Parathyroid adenoma (tissue), 2 donors: ENCODE results near the gene SLX9.
"Not testable (repeated sequence)": the region's sequence is repeated elsewhere in the genome, so short reads cannot be mapped to it uniquely, and the experiment has no call there.

Experiments used
- H2AFZ ChIP-seq: fragments of 300-600 bp; sonication (generic); one replicate; pipeline ENCODE4 v1.7.0; 2017; ENCODE audit warnings: antibody characterized with exemption, mild to moderate bottlenecking
- H3K27ac ChIP-seq: fragments of 300-600 bp; sonication (generic); one replicate; pipeline ENCODE4 v1.7.0; 2017
- H3K27me3 ChIP-seq: fragments of 300-600 bp; sonication (generic); one replicate; pipeline ENCODE4 v1.7.0; 2017; ENCODE audit warnings: low read length; ENCODE audit not compliant: control insufficient read depth, insufficient read depth
- H3K36me3 ChIP-seq: fragments of 300-600 bp; sonication (generic); one replicate; pipeline ENCODE4 v1.7.0; 2017; ENCODE audit warnings: low read length; ENCODE audit not compliant: control insufficient read depth, insufficient read depth
- H3K4me1 ChIP-seq: fragments of 300-600 bp; sonication (generic); one replicate; pipeline ENCODE4 v1.7.0; 2017; ENCODE audit warnings: control low read depth
- H3K4me2 ChIP-seq: fragments of 300-600 bp; sonication (generic); one replicate; pipeline ENCODE4 v1.7.0; 2017; ENCODE audit warnings: low read length
- H3K4me3 ChIP-seq: fragments of 300-600 bp; sonication (generic); one replicate; pipeline ENCODE4 v1.7.0; 2017; ENCODE audit warnings: low read depth, low read length
- H3K79me2 ChIP-seq: fragments of 300-600 bp; sonication (generic); one replicate; pipeline ENCODE4 v1.7.0; 2017; ENCODE audit warnings: control low read depth
- H3K9ac ChIP-seq: fragments of 300-600 bp; sonication (generic); one replicate; pipeline ENCODE4 v1.7.0; 2017; ENCODE audit warnings: mild to moderate bottlenecking
- H3K9me3 ChIP-seq: fragments of 300-600 bp; sonication (generic); one replicate; pipeline ENCODE4 v1.7.0; 2017; ENCODE audit warnings: low read length; ENCODE audit not compliant: control insufficient read depth
- CTCF ChIP-seq: fragments of 300-600 bp; sonication (generic); IDR thresholded peaks from one replicate; pipeline ENCODE4 v1.7.0; 2017; ENCODE audit warnings: antibody characterized with exemption, mild to moderate bottlenecking
- donor health status: primary hyperparathyroidism.

SLX9 gene

GRCh38 chr21:44927259-44927586 lies 12.6 kb upstream of the SLX9 start:
- H3K4me3 ChIP-seq, result no peak overlapping the region
- TF ChIP-seq CTCF, result no peak
- H3K36me3 ChIP-seq, result no peaks in the 10 kb centered on the region
- no peak overlapping the region for H3K9ac ChIP-seq
- no peaks in the 10 kb centered on the region for H3K79me2 ChIP-seq
- no peaks in the 10 kb centered on the region for H3K9me3 ChIP-seq
- no peaks in the 10 kb centered on the region for H3K4me1 ChIP-seq
- H2AFZ ChIP-seq, result no peak overlapping the region
- no peak overlapping the region for H3K4me2 ChIP-seq
- no peak overlapping the region for H3K27ac ChIP-seq
- H3K27me3 ChIP-seq, result peaks cover 9% of the 10 kb centered on the region

DNA sequence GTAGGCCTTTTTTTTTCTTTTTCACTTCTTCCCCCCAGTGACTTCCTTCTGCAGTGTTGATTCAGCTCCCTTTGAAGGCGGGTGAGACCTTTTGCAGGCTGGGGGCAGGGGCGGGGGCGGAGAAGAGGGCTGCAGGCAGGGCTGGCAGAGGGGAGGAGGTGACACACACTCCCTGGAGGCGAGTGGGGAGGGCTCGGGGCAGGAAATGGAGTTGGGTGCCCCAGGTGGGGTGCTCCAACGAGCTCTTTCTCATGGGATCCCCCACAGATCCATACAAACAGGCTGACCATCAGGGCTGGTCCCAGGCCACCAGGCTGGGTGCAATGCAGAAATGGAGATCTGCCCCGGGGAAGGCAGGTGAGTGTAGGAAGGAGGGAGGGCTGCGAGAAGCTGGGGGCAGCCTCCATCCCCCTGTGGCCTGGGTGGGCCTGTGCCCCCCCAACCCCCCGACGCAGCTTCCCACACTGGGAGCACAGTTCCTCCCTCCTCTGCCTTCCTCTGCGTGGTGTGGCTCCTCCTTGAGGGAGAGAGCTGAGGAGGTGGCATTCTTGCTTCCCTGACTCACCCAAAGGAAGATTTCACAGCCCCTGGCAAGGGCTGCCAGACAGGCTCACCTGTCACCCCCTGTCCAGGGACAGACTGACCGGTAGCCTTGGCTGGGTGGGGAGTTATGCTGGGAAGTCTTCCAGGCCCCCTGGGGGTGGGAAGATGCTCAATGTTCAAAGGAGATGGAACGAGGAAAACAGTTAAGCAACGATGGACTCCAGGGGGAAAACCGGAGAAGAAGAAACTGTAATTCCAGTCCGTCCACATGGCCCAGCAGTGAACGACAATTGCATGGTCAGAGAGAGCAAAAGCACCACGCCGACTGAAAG lies 12.0 kb upstream of the SLX9 start:
- H3K36me3 ChIP-seq, result no peaks in the 10 kb centered on the region
- no peaks in the 10 kb centered on the region for H3K4me1 ChIP-seq
- H3K79me2 ChIP-seq, result no peaks in the 10 kb centered on the region
- H2AFZ ChIP-seq, result no peak overlapping the region
- H3K9me3 ChIP-seq, result no peaks in the 10 kb centered on the region
- TF ChIP-seq CTCF, result no peak
- H3K4me2 ChIP-seq, result no peak overlapping the region
- peaks cover 9% of the 10 kb centered on the region for H3K27me3 ChIP-seq
- H3K9ac ChIP-seq, result no peak overlapping the region
- H3K27ac ChIP-seq, result no peak overlapping the region
- no peak overlapping the region for H3K4me3 ChIP-seq

DNA sequence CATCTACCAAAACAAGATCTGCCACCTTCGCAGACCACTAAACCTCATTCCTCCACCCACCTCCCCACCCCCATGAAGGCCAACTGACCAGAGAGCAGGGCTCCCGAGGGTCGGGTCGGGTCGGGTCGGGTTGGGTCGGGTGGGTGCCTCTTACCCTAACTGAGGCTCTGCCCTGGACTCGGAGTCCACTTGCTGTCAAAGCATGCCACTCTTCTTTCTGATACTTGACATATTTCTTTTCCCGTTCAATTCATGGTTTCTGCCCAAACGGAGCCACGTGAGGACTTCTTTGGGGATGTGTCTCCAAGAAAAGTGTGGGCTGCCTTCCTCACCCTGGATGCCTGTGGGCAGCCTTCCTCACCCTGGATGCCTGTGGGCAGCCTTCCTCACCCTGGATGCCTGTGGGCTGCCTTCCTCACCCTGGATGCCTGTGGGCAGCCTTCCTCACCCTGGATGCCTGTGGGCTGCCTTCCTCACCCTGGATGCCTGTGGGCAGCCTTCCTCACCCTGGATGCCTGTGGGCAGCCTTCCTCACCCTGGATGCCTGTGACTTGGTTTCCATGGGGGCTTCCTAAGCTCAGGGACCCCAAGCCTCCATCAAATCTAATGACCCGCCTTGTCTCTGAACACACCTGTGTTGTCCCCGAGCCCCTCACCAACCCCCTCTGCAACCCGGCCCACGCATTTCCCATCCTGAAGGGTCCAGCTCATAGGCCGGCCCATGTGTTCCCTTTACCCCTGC lies 11.2 kb upstream of the SLX9 start:
- not testable (repeated sequence) for H3K4me2 ChIP-seq, H3K4me1 ChIP-seq, H3K9ac ChIP-seq, H3K9me3 ChIP-seq, H3K27me3 ChIP-seq, H2AFZ ChIP-seq, H3K79me2 ChIP-seq, H3K27ac ChIP-seq, H3K4me3 ChIP-seq, H3K36me3 ChIP-seq

DNA sequence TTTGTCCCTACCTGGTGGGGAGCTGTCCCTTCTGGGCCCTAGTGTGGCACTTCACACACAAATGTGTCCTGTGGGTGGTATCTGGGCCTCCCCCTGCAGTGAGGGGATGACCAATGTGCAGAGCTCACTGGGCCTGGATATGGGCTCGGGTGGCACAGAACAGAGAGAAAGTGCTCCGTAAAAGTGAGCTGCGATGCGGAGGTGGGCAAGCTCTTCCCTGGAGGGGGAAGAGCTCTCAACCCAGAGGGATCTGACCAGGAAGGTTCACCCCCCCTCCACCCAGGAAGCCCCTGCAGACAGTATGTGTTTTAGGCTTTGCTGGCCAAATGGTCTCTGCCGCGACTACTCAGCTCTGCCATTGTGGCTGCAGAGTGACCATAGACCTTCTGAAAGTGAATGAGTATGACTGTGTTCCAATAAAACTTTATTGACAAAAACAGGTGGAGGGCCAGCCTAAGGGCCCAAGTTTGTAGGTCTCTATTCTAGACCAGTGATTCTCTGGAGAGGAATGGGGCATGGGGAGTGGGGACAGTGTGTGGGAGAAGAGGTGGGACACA lies 10.5 kb upstream of the SLX9 start:
- no peak overlapping the region for H3K4me3 ChIP-seq
- no peaks in the 10 kb centered on the region for H3K4me1 ChIP-seq
- H3K27me3 ChIP-seq, result peaks cover 9% of the 10 kb centered on the region
- no peak overlapping the region for H3K4me2 ChIP-seq
- H3K27ac ChIP-seq, result no peak overlapping the region
- H3K36me3 ChIP-seq, result no peaks in the 10 kb centered on the region
- H3K79me2 ChIP-seq, result no peaks in the 10 kb centered on the region
- H3K9ac ChIP-seq, result no peak overlapping the region
- TF ChIP-seq CTCF, result no peak
- no peaks in the 10 kb centered on the region for H3K9me3 ChIP-seq
- no peak overlapping the region for H2AFZ ChIP-seq

GRCh38 chr21:44929799-44930542 lies 9.9 kb upstream of the SLX9 start:
- Histone ChIP-seq H3K27ac (no peak overlapping the region), H2AFZ (no peak overlapping the region), H3K4me3 (no peak overlapping the region), H3K79me2 (no peaks in the 10 kb centered on the region), H3K27me3 (peaks cover 9% of the 10 kb centered on the region), H3K4me1 (no peaks in the 10 kb centered on the region), H3K9ac (no peak overlapping the region), H3K4me2 (no peak overlapping the region), H3K36me3 (no peaks in the 10 kb centered on the region), H3K9me3 (no peaks in the 10 kb centered on the region)
- no peak for TF ChIP-seq CTCF
